DND-41 (cell line): ENCODE data around the gene EHHADH.

Experiments
- ATAC-seq: fragments of 200-7000 bp; cut with Tn5 transposase; 3 replicates; pipeline ENCODE4 v1.9.1; 2021; ENCODE audit warnings: low read depth; ENCODE audit not compliant: insufficient read depth
- DNase-seq: peaks from one replicate; pipeline ENCODE4 v3.0.0-alpha.2; 2020
- H2AFZ ChIP-seq: 2 replicates; pipeline ENCODE4 v1.6.0; 2012; ENCODE audit warnings: low read depth, low read length
- H3K27ac ChIP-seq: 2 replicates; pipeline ENCODE4 v1.5.1; 2012; ENCODE audit warnings: low read length, inconsistent platforms
- H3K27me3 ChIP-seq: fragments of 200-600 bp; sonication (generic); 2 replicates; pipeline ENCODE4 v1.6.0; 2012; ENCODE audit warnings: low read length, mild to moderate bottlenecking, inconsistent platforms; ENCODE audit not compliant: insufficient read depth, poor library complexity
- H3K36me3 ChIP-seq: 2 replicates; pipeline ENCODE4 v1.5.1; 2012; ENCODE audit warnings: low read length, inconsistent platforms; ENCODE audit not compliant: insufficient read depth
- H3K4me1 ChIP-seq: 2 replicates; pipeline ENCODE4 v1.5.1; 2012; ENCODE audit warnings: mild to moderate bottlenecking, low read length; ENCODE audit not compliant: insufficient read depth
- H3K4me2 ChIP-seq: 2 replicates; pipeline ENCODE4 v1.6.0; 2012; ENCODE audit warnings: mild to moderate bottlenecking, moderate library complexity, low read length, inconsistent platforms; ENCODE audit not compliant: insufficient read depth
- H3K4me3 ChIP-seq, 2 experiments: fragments of 200-600 bp in 1 of 2; shearing (Covaris generic) in 1 of 2; 2 replicates each; pipeline ENCODE4 v1.5.1; 2012 to 2016; ENCODE audit warnings: inconsistent platforms in 2 of 2, low read length in 2 of 2, mild to moderate bottlenecking in 2 of 2, low read depth in 1 of 2, moderate library complexity in 1 of 2
- H3K79me2 ChIP-seq: 2 replicates; pipeline ENCODE4 v1.6.0; 2012; ENCODE audit warnings: low read length, inconsistent platforms; ENCODE audit not compliant: insufficient read depth
- H3K9ac ChIP-seq: 2 replicates; pipeline ENCODE4 v1.6.0; 2012; ENCODE audit warnings: low read depth, mild to moderate bottlenecking, inconsistent platforms, low read length, moderate library complexity
- H3K9me3 ChIP-seq: 2 replicates; pipeline ENCODE4 v1.5.1; 2012; ENCODE audit warnings: low read length, moderate library complexity, mild to moderate bottlenecking, inconsistent platforms; ENCODE audit not compliant: insufficient read depth, severe bottlenecking
- H4K20me1 ChIP-seq: 2 replicates; pipeline ENCODE4 v1.6.0; 2012; ENCODE audit warnings: low read length; ENCODE audit not compliant: insufficient read depth
- EZH2 ChIP-seq: IDR thresholded peaks from 3 replicates; pipeline ENCODE4 v1.6.1; 2012; ENCODE audit warnings: borderline replicate concordance, low read depth, mild to moderate bottlenecking, moderate library complexity, low read length, inconsistent platforms; ENCODE audit not compliant: severe bottlenecking
- TF ChIP-seq, protein P1 (sequence below): IDR thresholded peaks from 2 replicates; pipeline ENCODE4 v1.5.1; 2012; ENCODE audit warnings: borderline replicate concordance, low read length, moderate library complexity, mild to moderate bottlenecking; ENCODE audit not compliant: poor library complexity, severe bottlenecking; ENCODE audit errors: extremely low read depth

EHHADH gene

GRCh38 chr3:185207931-185208746 is 45.7 kb downstream of the EHHADH start:
- Histone ChIP-seq H3K4me2 (no peak overlapping the region), H2AFZ (no peak overlapping the region)
- DNase-seq, result no peak

DNA sequence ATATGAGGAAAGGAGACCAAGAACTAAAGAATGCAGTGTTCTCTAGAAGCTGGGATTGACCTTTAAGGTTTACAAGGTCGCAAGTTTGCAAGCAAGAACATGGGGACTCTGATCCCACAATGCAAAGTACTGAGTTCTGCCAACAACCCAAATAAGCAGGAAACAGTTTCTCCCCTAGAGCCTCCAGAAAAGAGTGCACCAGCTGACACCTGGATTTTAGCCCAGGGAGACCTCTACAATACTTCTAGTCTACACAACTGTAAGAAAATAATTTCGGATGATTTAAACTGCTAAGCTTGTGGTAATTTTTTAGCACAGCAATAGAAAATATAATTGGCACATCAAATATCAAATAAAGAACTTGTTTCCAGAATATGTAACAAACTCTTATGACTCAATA is 46.4 kb downstream of the EHHADH start:
- no peak overlapping the region for H3K4me3 ChIP-seq
- no peaks in the 10 kb centered on the region for H3K79me2 ChIP-seq
- H3K27ac ChIP-seq, result no peak overlapping the region
- no peak overlapping the region for H3K9ac ChIP-seq
- no peak for TF ChIP-seq EZH2
- TF ChIP-seq, protein P1, sequence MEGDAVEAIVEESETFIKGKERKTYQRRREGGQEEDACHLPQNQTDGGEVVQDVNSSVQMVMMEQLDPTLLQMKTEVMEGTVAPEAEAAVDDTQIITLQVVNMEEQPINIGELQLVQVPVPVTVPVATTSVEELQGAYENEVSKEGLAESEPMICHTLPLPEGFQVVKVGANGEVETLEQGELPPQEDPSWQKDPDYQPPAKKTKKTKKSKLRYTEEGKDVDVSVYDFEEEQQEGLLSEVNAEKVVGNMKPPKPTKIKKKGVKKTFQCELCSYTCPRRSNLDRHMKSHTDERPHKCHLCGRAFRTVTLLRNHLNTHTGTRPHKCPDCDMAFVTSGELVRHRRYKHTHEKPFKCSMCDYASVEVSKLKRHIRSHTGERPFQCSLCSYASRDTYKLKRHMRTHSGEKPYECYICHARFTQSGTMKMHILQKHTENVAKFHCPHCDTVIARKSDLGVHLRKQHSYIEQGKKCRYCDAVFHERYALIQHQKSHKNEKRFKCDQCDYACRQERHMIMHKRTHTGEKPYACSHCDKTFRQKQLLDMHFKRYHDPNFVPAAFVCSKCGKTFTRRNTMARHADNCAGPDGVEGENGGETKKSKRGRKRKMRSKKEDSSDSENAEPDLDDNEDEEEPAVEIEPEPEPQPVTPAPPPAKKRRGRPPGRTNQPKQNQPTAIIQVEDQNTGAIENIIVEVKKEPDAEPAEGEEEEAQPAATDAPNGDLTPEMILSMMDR, result no peak
- no peaks in the 10 kb centered on the region for H3K9me3 ChIP-seq
- H3K27me3 ChIP-seq, result peaks cover 5% of the 10 kb centered on the region
- no peak overlapping the region for H2AFZ ChIP-seq
- no peaks in the 10 kb centered on the region for H4K20me1 ChIP-seq
- H3K4me1 ChIP-seq, result no peaks in the 10 kb centered on the region
- DNase-seq (no peak), ATAC-seq (no peak)
- no peaks in the 10 kb centered on the region for H3K36me3 ChIP-seq
- no peak overlapping the region for H3K4me2 ChIP-seq

More at GRCh38 chr3:185207931-185208746, 45.7 kb downstream of the EHHADH start:
- no peaks in the 10 kb centered on the region for H3K79me2 ChIP-seq
- H3K4me3 ChIP-seq, result no peak overlapping the region
- H3K9ac ChIP-seq, result no peak overlapping the region
- no peaks in the 10 kb centered on the region for H4K20me1 ChIP-seq
- H3K27ac ChIP-seq, result no peak overlapping the region
- peaks cover 5% of the 10 kb centered on the region for H3K27me3 ChIP-seq
- TF ChIP-seq EZH2, result no peak
- TF ChIP-seq, protein P1, result no peak
- no peaks in the 10 kb centered on the region for H3K4me1 ChIP-seq
- no peaks in the 10 kb centered on the region for H3K9me3 ChIP-seq
- no peaks in the 10 kb centered on the region for H3K36me3 ChIP-seq
- ATAC-seq, result no peak

DNA sequence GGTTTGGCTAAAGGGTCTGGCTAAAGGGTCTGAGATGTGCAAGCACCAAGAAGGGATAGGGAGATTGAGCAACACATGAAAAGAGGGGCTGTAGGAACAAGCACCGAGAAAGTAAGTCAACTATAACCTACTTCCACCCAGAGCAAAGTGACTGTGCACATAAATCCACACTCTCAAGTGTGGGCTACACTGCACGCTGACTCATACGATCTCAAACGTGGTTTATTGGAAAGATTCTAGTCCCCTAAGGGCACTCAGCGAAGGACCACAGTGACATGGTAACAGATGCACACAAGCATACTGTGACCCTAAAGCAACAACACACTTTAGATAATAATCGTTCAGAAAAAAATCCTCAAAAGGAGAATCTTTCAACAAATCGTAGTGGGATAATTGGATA is 48.0 kb downstream of the EHHADH start:
- Histone ChIP-seq H4K20me1 (no peaks in the 10 kb centered on the region), H3K27ac (no peak overlapping the region), H2AFZ (no peak overlapping the region), H3K9ac (no peak overlapping the region), H3K4me2 (no peak overlapping the region), H3K4me3 (no peak overlapping the region), H3K36me3 (no peaks in the 10 kb centered on the region), H3K4me1 (no peaks in the 10 kb centered on the region), H3K9me3 (no peaks in the 10 kb centered on the region), H3K79me2 (no peaks in the 10 kb centered on the region), H3K27me3 (peaks cover 5% of the 10 kb centered on the region)
- ATAC-seq, result no peak
- no peak for DNase-seq
- TF ChIP-seq EZH2, result no peak
- TF ChIP-seq, protein P1, result no peak
